GM12872 (cell line): ENCODE measurements around the gene ADD2.

ENCODE experiments used
- TF ChIP-seq, protein P1 (sequence below): IDR thresholded peaks from 3 replicates; pipeline ENCODE4 v1.5.1; 2011; ENCODE audit warnings: low read depth, mild to moderate bottlenecking, low read length, moderate library complexity; ENCODE audit not compliant: insufficient read depth

Gene ADD2

DNA sequence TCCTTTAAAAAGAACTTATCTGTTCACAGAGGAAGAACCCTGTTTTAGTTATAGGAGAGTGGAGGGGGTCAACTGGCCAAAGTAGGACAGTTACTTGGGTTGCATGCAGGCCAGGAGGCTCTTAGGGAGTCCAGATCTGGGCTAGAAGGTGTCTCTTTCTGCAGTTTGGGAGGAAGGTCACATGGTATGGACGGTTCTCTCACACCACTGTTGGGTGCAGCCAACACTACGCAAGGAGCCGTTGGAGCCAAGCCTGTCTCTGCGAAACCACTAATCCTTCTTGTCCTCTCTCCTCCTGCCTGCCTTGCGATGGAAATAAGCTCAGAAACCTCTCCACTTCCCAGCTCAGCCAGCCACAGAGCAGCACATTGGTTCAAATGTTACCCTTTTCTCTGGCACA is 108.4 kb downstream of the ADD2 start:
- TF ChIP-seq, protein P1, sequence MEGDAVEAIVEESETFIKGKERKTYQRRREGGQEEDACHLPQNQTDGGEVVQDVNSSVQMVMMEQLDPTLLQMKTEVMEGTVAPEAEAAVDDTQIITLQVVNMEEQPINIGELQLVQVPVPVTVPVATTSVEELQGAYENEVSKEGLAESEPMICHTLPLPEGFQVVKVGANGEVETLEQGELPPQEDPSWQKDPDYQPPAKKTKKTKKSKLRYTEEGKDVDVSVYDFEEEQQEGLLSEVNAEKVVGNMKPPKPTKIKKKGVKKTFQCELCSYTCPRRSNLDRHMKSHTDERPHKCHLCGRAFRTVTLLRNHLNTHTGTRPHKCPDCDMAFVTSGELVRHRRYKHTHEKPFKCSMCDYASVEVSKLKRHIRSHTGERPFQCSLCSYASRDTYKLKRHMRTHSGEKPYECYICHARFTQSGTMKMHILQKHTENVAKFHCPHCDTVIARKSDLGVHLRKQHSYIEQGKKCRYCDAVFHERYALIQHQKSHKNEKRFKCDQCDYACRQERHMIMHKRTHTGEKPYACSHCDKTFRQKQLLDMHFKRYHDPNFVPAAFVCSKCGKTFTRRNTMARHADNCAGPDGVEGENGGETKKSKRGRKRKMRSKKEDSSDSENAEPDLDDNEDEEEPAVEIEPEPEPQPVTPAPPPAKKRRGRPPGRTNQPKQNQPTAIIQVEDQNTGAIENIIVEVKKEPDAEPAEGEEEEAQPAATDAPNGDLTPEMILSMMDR = no peak

DNA sequence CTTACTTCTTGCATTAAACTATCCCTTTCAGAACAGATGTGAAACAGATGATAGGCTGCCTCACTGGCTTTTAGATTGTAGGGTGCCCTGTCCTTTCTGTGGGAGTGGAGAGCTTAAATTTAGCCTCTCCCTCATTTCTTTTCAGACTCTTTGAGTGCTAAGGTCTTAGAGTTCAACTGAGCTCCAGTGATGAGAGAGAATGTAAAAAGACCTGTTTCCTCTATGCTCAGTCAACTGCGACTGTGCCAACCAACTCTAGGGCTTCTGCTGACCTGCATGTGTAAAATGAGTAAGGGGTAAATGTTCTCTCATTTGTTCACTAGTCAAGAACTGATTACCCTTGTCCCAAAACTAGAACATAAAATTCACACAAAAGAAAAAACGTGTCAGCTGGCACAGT is 109.5 kb downstream of the ADD2 start:
- TF ChIP-seq, protein P1 = no peak

DNA sequence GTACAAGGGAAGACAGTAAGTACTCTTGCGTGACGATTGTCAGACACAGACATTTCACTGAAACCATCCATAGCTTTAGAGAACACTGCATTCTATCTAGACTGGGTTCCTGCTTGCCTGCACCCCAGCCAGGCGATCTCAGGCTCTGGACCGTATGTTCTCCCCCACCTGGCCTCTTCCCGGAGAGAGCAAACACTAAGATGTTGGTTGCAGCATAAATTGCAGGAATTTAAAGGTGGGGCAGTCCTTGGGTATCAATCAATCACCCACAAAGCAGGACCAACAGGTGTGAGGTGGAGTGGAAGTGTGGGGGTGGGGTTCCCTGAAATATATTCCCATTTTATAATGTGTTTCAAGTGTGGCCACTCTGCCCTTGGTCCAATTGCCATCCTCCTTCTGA is 110.8 kb downstream of the ADD2 start:
- TF ChIP-seq, protein P1 = no peak

DNA sequence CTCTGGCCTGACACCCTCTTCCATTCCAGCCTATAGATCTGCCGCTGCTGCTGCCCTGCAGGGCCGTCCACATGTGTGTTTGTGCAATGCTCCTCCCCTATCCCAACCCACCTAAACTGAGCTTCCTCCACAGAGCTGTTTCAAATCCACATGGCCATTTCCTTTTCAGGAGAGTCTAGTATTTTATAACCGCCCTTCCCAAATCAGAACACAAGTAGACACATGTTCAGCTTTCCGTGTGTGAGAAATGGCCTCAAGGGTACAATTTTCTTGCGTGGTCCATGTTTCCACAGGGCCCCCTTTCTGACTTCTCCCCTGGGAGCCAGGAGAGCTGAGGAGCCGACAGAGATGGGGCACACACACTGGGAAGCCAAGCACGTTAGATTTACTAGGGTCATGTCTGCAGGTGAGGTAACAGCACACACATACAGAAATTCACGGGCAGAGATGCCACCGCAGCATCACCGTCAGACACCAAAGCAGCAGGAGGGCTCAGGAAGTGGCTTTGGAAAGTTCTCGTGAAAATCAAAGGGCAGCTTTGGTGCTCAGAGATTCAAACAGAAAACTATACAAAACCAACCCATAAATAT is 111.5 kb downstream of the ADD2 start:
- TF ChIP-seq, protein P1 = no peak

DNA sequence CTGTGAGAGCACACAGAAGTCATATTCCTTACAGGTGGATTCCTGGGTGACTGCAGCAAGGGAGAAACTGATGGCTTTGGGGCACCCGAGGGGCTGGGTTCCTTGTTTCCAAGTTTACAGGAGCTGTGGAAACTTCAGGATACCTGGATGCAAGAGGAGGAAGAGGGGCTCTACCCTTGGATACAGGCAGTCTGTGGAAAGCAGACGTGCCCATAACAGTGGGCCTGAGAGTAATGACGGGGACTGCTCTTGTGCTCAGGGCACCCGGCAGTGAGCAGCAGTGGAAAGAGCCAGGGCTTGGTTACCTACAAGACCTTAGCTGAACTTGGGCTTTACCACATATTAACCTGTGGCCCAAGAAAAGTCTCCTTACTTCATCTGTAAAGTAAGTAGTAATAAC is 112.2 kb downstream of the ADD2 start:
- TF ChIP-seq, protein P1 = no peak

DNA sequence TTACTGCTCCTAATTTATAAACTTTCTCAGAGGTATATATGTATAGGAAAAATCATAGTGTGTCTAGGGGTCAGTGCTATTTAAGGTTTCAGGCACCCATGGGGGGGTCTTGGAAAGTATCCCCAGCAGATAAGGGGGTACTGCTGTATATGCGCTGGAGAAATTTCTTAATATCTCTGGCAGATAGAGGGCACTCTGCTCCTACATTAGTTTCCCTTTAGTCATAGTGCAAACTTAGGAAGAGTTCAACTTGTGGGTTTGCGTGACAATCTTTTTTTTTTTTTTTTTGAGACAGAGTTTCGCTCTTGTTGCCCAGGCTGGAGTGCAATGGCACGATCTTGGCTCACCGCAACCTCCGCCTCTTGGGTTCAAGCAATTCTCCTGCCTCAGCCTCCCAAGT is 112.8 kb downstream of the ADD2 start:
- TF ChIP-seq, protein P1 = peak; percentile 36; the same call in 1 of the 3 replicates

DNA sequence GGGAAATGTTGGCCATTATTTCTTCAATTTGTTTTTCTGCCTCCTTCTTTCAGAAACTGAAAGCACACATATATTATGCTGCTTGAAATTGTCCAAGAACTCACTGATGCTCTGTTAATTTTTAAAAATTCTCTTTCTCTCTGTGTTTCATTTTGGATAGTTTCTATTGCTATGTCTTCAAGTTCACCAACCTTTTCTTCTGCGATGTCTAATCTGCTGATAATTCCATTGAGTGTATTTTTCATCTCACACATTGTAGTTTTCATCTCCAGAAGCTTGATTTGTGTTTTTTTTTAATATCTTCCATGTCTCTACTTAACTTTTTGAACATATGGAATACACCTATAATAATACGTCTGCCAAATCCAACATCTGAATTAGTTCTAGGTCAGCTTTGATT is 116.3 kb downstream of the ADD2 start:
- TF ChIP-seq, protein P1 = no peak
